Measurements from ENCODE around the gene RNF38.

The RNF38 gene

DNA sequence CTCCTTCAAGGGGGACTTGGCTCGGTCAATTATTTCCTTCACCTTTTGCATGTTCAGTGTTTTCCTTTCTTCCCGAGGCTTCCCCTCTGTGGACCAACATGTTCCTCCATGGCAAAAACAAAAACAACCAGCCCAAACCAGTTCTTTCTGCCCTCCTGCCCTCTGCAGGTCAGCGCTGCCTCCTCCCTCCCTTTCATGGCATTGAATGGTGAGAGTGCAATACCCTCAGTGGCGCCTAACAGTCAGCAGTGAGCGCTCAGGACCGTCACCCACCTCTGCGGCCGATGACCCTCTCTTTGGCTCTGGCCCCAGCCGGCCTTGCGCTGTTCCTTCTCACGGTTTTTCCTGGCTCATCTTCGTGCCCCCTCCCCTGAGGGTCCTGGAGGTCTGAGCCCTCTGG is 107.4 kb downstream of the RNF38 start:
- DNase-seq (ENCODE audit: low spot score), result no peak

DNA sequence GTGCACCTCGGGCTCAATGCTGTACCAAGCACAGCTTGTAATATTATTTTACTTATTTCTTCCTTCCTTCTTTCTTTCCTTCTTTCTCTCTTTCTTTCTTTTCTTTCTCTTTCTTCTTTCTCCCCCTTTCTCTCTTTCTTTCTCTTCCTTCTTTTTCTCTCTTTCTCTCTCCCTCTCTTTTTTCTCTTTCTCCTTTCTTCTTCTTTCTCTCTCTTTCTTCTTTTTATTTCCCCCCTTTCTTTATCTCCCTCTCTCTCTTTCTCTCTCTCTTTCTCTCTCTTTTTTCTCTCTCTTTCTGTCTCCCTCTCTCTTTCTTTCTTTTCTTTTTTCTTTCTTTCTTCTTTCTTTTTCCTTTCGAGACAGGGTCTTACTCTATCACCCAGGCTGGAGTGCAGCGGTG is 109.1 kb downstream of the RNF38 start:
- no peak for DNase-seq (ENCODE audit: low spot score)

DNA sequence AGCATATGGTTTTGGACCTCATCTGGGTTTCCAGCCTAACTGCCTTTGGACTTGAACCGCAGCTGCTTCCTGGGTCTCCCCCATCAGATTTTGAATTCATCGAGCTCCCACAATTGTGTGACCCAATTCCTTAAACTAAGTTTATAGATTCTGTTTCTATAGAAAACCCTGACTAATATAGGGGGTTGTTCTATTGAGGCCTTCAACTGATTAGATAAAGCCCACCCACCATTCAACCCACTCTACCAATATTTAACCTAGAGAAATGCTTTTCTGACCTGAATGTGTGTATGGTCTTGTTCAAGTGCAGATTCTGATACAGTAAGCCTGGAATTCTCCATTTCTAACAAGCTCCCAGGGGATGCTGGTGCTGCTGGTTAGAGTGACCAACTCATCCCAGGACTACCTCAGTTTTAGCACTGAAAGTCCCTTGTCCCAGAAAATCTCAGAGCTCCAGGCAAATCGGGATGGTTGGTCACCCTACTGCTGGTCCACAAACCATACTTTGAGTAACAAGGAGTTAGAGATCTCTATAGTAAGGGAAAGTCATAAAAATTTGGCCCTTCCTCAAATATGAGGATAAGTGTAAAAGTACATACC is 110.1 kb downstream of the RNF38 start:
- no peak for DNase-seq (ENCODE audit: low spot score)

DNA sequence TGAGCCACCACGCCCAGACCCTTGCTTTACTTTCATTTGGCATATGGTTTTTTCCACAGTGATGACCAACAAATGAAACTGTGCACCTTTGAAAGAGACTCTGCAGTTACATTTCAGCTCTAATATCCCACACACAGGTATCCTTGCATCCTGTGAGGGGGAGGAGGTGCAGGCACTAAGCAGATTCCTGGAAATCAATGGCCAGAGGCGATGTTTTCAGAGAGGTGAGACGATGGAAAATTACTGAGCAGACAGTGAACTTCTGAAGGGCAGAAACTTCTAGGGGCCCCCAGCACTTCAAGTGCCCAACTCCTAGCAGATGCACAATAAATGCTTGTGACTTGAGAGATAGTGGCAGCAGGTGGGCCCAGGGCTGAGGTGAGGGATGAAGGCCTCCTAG is 112.0 kb downstream of the RNF38 start:
- DNase-seq (ENCODE audit: low spot score), result no peak
